ENCODE results near the gene FCGBP.
"Not testable (repeated sequence)": the region's sequence is repeated elsewhere in the genome, so short reads cannot be mapped to it uniquely, and the experiment has no call there.

FCGBP gene

GRCh38 chr19:39916236-39916635 is 18.2 kb downstream of the FCGBP start:
- TF ChIP-seq CTCF (IDR thresholded peaks at IDR 0.05; ENCODE audit: low read depth, low read length): no peak
- no peak overlapping the region for H3K4me3 ChIP-seq (ENCODE audit: low read depth, low read length)

GRCh38 chr19:39915848-39916215 is 18.6 kb downstream of the FCGBP start:
- no peak for TF ChIP-seq CTCF (IDR thresholded peaks at IDR 0.05; ENCODE audit: low read depth, low read length)
- no peak overlapping the region for H3K4me3 ChIP-seq (ENCODE audit: low read depth, low read length)

GRCh38 chr19:39915101-39915847 is 19.2 kb downstream of the FCGBP start:
- no peak for TF ChIP-seq CTCF (IDR thresholded peaks at IDR 0.05; ENCODE audit: low read depth, low read length)

GRCh38 chr19:39913682-39914333 is 20.6 kb downstream of the FCGBP start:
- H3K4me3 ChIP-seq (ENCODE audit: low read depth, low read length): no peak overlapping the region
- TF ChIP-seq CTCF (IDR thresholded peaks at IDR 0.05; ENCODE audit: low read depth, low read length): no peak

More at GRCh38 chr19:39915101-39915847, 19.2 kb downstream of the FCGBP start:
- no peak overlapping the region for H3K4me3 ChIP-seq (ENCODE audit: low read depth, low read length)

GRCh38 chr19:39908803-39909202 is 25.6 kb downstream of the FCGBP start:
- no peak for TF ChIP-seq CTCF (IDR thresholded peaks at IDR 0.05; ENCODE audit: low read depth, low read length)
- H3K4me3 ChIP-seq (ENCODE audit: low read depth, low read length): no peak overlapping the region

- no peak overlapping the region for H3K4me3 ChIP-seq (ENCODE audit: low read depth, low read length)
- no peak for TF ChIP-seq CTCF (IDR thresholded peaks at IDR 0.05; ENCODE audit: low read depth, low read length)
Measured at GRCh38 chr19:39906820-39907611, 27.4 kb downstream of the FCGBP start.

GRCh38 chr19:39906283-39906682 is 28.2 kb downstream of the FCGBP start:
- no peak overlapping the region for H3K4me3 ChIP-seq (ENCODE audit: low read depth, low read length)
- no peak for TF ChIP-seq CTCF (IDR thresholded peaks at IDR 0.05; ENCODE audit: low read depth, low read length)

- not testable (repeated sequence) for H3K4me3 ChIP-seq (ENCODE audit: low read depth, low read length)
Measured at GRCh38 chr19:39903486-39904091, 30.8 kb downstream of the FCGBP start.

- not testable (repeated sequence) for H3K4me3 ChIP-seq (ENCODE audit: low read depth, low read length)
Measured at GRCh38 chr19:39902326-39902725, 32.1 kb downstream of the FCGBP start.

GRCh38 chr19:39901681-39902080 is 32.8 kb downstream of the FCGBP start:
- not testable (repeated sequence) for H3K4me3 ChIP-seq (ENCODE audit: low read depth, low read length)

Data from WI38 (cell line).